Esophagus muscularis mucosa (tissue), 3 donors: ENCODE measurements around the gene HABP2.

ENCODE experiments used
- EP300 ChIP-seq: sonication (generic); formaldehyde crosslinking; IDR thresholded peaks from one replicate; pipeline ENCODE4 v1.6.1; 2017; ENCODE audit warnings: antibody characterized with exemption
- POLR2AphosphoS5 ChIP-seq, 2 donors: sonication (generic); formaldehyde crosslinking; IDR thresholded peaks; one replicate each; pipeline ENCODE4 v1.6.1; 2017; ENCODE audit warnings: antibody characterized with exemption in 2 of 2

GRCh38 chr10:113523071-113523470, 29.8 kb upstream of the HABP2 start:
- TF ChIP-seq POLR2AphosphoS5 (IDR thresholded peaks at IDR 0.05) (no peak), EP300 (no peak)
